Coronary artery (tissue), 2 donors: Measurements from ENCODE around the gene OR2C3.

Experiments used
- DNase-seq: peaks from one replicate; pipeline ENCODE4 v3.0.0-alpha.2; 2017; ENCODE audit warnings: low spot score
- H3K27ac ChIP-seq, 2 donors: fragments of 200-600 bp; sonication (generic); one replicate each; pipeline ENCODE4 v1.5.1; 2016 to 2019
- H3K4me3 ChIP-seq: fragments of 200-600 bp; sonication (generic); 2 replicates; pipeline ENCODE4 v1.5.1; 2016; ENCODE audit warnings: mild to moderate bottlenecking, moderate library complexity
- TF ChIP-seq, protein P1 (sequence below): fragments of 200-600 bp; sonication (generic); IDR thresholded peaks from one replicate; pipeline ENCODE4 v1.5.1; 2019; ENCODE audit warnings: antibody characterized with exemption

The OR2C3 gene

DNA sequence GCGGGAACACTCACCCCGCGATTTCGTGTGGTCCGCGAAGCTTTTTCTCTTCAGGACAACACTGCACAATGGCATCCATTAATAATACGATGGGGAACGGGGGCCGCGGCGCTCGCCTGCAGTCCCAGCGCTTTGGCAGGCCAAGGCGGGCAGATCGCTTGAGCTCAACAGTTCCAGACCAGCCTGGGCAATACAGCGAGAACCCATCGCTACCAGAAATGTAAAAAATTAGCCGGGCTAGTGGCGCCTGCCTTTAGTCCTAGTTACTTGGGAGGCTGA, 17.7 kb downstream of the OR2C3 start:
- TF ChIP-seq, protein P1, sequence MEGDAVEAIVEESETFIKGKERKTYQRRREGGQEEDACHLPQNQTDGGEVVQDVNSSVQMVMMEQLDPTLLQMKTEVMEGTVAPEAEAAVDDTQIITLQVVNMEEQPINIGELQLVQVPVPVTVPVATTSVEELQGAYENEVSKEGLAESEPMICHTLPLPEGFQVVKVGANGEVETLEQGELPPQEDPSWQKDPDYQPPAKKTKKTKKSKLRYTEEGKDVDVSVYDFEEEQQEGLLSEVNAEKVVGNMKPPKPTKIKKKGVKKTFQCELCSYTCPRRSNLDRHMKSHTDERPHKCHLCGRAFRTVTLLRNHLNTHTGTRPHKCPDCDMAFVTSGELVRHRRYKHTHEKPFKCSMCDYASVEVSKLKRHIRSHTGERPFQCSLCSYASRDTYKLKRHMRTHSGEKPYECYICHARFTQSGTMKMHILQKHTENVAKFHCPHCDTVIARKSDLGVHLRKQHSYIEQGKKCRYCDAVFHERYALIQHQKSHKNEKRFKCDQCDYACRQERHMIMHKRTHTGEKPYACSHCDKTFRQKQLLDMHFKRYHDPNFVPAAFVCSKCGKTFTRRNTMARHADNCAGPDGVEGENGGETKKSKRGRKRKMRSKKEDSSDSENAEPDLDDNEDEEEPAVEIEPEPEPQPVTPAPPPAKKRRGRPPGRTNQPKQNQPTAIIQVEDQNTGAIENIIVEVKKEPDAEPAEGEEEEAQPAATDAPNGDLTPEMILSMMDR: no peak
- DNase-seq: no peak
- H3K4me3 ChIP-seq: peak overlapping the region; percentile 3

DNA sequence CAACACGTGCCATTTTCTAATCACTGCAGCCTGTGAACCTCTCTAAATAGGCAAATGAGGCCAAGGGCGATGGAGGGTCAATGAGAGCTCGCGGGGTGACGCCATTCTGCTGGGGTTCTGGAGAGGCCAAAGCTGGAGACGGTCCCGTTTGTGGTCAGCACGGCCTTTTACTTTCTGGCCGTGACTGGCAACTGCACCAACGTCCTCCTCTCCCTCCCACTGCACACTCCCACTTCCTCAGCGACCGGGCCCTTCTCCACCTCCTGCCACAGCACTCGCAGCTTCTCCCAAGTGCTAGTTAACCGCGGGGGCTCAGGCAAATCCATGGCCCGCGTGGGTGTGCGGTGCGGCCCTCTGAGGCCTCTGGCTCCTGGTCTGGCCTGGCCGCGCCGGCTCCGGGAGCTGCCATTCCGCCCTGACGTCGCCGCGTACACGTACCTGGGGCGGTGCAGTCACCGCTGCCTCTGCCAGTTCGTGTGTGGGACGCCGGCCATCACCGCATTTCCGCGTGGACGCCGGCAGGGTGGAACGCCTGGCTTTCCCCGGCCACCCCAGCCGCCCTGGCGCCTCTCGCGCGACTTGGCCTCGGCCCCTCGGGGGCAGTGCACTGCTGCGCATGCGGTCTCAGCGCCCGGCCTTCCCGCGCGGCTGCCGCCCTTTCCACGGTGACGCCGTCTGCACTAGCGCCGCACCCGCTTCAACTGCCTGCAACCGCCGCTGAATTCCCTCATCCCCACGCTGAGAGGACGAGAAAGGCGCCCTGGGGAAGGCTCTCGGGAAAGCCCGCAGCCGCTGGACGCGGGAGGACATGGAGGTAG, 18.2 kb downstream of the OR2C3 start:
- Histone ChIP-seq H3K27ac (no peak overlapping the region), H3K4me3 (peak overlapping the region; percentile 3)
- TF ChIP-seq, protein P1: no peak
- no peak for DNase-seq

More for the DNA sequence above, 17.7 kb downstream of the OR2C3 start:
- no peak overlapping the region for H3K27ac ChIP-seq

DNA sequence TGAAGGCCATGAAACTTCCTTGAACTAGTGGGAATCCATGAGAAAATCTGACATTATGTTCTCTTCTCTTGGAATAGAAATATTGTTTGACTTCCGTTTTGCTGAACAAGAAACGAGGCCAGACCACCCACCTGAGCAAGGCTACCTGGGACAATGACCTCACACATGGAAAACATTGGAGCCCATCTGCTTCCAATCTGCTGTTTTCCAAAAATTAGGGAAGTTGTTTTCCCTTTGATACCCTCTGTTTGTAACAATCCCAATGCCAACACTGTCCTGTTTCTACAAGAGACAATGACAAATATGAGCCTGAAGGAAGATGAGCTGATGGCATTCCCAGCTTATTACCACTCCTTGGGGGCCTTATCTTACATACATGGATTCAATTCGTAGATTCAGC, 29.4 kb downstream of the OR2C3 start:
- no peak overlapping the region for H3K4me3 ChIP-seq

DNA sequence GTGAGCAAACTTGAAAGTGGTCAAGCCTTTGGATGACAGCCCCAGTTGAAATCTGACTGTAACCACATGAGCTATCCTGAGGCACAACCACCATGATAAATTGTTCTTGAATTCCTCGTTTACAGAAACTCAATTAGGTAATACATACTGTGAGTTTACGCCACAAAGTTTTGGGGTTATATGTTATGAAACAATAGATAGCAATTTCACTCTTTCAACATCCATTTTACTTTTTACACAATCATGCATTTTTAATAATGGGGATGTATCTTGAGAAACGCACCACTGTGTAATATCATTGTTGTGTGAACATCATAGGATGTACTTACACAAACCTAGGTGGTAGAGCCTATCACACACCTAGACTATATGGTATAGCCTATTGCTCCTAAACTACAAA, 35.4 kb downstream of the OR2C3 start:
- Histone ChIP-seq H3K27ac (no peak overlapping the region), H3K4me3 (no peak overlapping the region)
- DNase-seq: no peak
- TF ChIP-seq, protein P1: no peak

More for the DNA sequence above, 29.4 kb downstream of the OR2C3 start:
- TF ChIP-seq, protein P1: no peak
- DNase-seq: no peak
- H3K27ac ChIP-seq: no peak overlapping the region

DNA sequence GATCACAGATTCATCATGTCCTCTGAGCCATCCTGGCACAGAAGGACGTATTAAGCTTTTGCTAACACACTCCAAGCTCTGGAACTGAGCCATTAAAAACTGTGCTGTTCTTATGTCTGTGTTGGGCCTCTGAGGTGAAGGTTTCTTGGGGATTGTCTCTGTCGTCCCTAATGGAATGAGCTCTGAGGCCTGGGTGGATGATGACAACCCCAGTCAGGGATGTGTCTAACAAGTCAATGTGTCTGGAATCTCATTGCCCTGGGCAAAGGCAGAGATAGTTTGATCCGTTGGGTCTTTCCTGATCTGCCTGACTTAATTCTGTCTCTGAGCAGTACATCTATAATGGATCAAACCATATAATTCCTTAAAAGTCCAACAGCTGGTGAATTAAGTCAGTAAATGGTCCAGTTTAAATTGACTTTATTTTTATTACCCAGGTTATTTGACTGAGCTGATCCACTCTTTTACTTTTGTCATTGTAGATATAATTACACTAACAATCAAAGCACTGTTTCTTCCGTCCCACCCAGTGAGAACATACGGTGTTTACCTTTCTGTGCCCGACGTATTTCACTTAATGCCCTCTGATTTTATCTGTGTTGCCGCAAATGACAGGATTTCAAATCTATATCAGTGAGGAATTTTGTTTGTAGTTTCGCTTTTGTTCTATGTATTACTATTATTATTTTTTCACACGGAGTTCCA, 39.5 kb downstream of the OR2C3 start:
- TF ChIP-seq, protein P1: no peak
- no peak for DNase-seq
- no peak overlapping the region for H3K4me3 ChIP-seq
- no peak overlapping the region for H3K27ac ChIP-seq

DNA sequence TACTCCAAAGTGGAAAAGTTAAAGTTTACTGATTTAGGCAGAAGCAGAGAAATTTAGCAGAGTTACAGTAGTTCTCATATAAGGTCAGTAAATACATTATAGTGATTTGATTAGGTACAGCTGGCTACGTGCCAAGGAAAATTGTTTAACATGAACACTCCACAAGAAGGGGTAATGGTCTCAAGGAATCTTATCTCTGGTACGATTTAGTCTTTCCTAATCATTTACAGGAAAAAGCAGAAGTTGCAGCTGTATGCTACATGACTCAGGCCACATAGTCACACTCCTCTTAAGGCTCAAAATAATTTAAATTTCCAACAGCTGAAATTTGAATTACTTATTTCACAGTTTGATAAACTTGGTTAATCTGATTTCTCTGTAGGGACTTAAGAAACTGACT, 41.5 kb downstream of the OR2C3 start:
- DNase-seq: no peak
- TF ChIP-seq, protein P1: no peak
- Histone ChIP-seq H3K27ac (no peak overlapping the region), H3K4me3 (no peak overlapping the region)

DNA sequence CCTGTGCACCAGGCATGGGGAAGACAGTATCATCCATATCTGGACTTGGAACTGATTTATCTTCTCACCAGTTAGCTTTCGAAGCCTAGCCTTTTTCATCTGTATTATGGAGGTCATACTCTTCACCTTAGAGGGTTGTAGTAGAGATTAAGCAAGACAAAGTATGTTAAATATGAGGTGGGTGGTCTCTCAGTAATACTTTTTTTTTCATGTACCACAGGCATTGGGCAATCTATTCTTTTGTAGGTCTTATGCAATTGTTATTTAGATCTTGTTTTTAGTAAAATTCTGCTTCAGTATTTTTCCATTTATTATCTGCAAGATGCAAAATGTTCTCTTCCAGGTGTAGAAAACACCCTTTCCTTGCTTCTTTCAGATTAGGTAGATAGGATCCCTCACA, 43.1 kb downstream of the OR2C3 start:
- H3K4me3 ChIP-seq: no peak overlapping the region
- H3K27ac ChIP-seq: no peak overlapping the region
- DNase-seq: no peak
- TF ChIP-seq, protein P1: no peak
